Liver (tissue), 3 donors: ENCODE data around the gene FAM13C.

Source experiments
- CTCF ChIP-seq: fragments of 150-350 bp; IDR thresholded peaks from 2 replicates; pipeline ENCODE4 v1.5.1; 2017; ENCODE audit warnings: improper control_type of control experiment, low read depth, low read length; ENCODE audit not compliant: missing input control
- EGR1 ChIP-seq, 2 donors: IDR thresholded peaks; 2 replicates each; pipeline ENCODE4 v1.6.1; 2016 to 2018; ENCODE audit warnings: antibody characterized with exemption in 2 of 2, low read depth in 2 of 2
- HNF4A ChIP-seq, 2 donors: conservative IDR thresholded peaks; 2 replicates each; pipeline ENCODE4 v1.6.1; 2016; ENCODE audit warnings: antibody characterized with exemption in 2 of 2, mild to moderate bottlenecking in 2 of 2
- MAX ChIP-seq: IDR thresholded peaks from 2 replicates; pipeline ENCODE4 v1.6.1; 2016; ENCODE audit warnings: antibody characterized with exemption
- NR2F2 ChIP-seq: IDR thresholded peaks from 2 replicates; pipeline ENCODE4 v1.6.1; 2016; ENCODE audit warnings: antibody characterized with exemption
- RAD21 ChIP-seq, 2 donors: IDR thresholded peaks; 2 replicates each; pipeline ENCODE4 v1.6.1; 2016; ENCODE audit warnings: antibody characterized with exemption in 2 of 2, mild to moderate bottlenecking in 2 of 2
- REST ChIP-seq: IDR thresholded peaks from 2 replicates; pipeline ENCODE4 v1.6.1; 2016; ENCODE audit warnings: antibody characterized with exemption, mild to moderate bottlenecking
- RXRA ChIP-seq, 2 donors: IDR thresholded peaks; 2 replicates each; pipeline ENCODE4 v1.6.1; 2017 to 2018; ENCODE audit warnings: antibody characterized with exemption in 2 of 2, mild to moderate bottlenecking in 1 of 2
- TAF1 ChIP-seq: conservative IDR thresholded peaks from 2 replicates; pipeline ENCODE4 v1.6.1; 2016; ENCODE audit warnings: antibody characterized with exemption, mild to moderate bottlenecking
- donor health status: healthy.
- donor health status: healthy.

- TF ChIP-seq MAX (no peak), CTCF (no peak), TAF1 (no peak), RXRA (IDR thresholded peaks at IDR 0.05) (no peak), HNF4A (conservative IDR thresholded peaks at IDR 0.05) (no peak), REST (no peak), EGR1 (IDR thresholded peaks at IDR 0.05; ENCODE audit: low read depth in 2 of 2) (no peak), NR2F2 (no peak), RAD21 (IDR thresholded peaks at IDR 0.05) (no peak)
Measured at GRCh38 chr10:59383436-59383835, 21.1 kb upstream of the FAM13C start.
